ENCODE measurements around the gene RNF214. TPM values are rescaled to one million over a fixed set of nuclear protein-coding genes. Genes with fewer than 3 reads are reported as not detected.
A peak's percentile ranks its signal among the peaks of the same experiment; 100 is the strongest.

The RNF214 gene
- total RNA-seq, 1 experiment from 2014 or later = 7.9 TPM

DNA sequence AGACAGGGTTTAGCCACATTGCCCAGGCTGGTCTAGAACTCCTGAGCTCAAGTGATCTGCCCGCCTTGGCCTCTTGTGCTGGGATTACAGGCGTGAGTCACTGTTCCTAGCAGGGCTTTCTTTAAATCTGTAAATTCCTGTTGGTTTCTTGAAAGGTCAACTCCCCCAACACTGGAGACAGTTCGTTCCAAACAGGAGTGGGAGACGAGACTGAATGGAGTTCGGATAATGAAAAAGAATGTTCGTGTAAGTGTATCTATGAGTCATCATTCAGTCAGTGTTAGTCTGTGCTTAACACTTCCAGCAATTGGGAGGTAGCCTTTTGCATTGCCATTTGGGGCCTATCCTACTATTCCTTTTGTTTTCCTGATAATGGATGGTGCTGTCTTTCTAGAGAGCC lies 48.7 kb downstream of the RNF214 start:
- peak; percentile 99 for DNase-seq (ENCODE audit: low read depth)

DNA sequence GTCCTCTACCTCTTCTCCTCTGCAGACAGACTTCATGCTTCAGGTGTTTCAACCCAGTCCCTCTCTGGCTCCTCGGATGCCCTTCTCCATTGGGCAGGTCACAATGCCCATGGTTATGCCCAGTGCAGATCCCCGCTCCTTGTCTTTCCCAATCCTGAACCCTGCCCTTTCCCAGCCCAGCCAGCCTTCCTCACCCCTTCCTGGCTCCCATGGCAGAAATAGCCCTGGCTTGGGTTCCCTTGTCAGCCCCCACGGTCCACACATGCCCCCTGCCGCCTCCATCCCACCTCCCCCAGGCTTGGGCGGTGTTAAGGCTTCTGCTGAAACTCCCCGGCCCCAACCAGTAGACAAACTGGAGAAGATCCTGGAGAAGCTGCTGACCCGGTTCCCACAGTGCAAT lies 49.4 kb downstream of the RNF214 start:
- DNase-seq (ENCODE audit: low read depth) = no peak

DNA sequence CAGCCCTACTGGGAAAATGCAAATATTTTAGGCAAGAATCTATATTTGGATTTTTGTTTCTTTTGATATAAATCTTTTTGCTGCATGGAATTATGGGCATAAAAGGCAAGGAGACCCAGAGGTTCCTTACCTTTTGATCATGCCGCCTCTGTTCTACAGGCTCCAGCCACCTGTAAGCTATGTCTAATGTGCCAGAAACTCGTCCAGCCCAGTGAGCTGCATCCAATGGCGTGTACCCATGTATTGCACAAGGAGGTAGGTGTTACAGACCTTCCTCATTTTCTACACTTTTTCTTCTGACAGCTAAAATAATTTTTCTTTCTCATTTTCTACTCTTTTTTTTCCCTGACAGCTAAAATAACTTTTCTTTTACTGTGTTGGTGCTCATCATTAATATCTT lies 50.5 kb downstream of the RNF214 start:
- no peak for DNase-seq (ENCODE audit: low read depth)

DNA sequence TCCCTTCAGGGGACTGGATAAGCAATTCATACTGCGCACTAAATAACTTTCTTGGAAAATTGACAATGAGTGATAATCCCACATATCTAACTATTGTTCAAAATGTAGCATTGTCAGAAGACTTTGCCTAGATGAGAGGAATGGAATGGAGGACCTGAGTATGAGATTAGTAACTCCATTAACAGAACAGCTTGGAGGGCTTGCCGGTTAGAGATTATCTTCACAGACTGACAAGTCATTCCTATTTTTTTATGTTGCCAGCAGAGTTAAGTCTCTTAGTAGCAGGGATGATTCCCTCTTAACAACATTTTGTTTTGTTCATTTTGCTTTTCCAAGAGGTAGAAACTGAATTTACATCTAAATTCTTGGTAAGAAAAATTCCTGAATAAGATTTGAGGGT lies 51.6 kb downstream of the RNF214 start:
- DNase-seq (ENCODE audit: low read depth) = no peak

DNA sequence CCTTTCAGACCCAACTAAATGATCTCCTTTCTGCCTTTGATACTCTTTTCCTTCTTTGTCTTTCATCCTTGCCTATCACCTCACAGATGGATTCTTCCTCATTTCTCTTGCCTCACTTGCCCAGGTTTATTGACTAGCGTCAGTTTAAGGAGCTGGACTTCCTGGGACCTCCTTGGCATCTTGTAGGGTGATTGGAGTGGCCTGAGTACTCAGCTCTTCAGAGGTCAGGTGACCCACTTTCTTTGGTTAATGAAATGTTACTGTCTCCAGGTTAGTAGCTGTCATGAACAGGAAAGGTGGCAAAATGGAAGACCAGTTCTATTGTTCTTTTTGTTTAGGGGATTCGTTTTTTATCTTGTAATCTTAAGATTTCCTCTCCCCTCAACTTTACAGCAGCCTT lies 54.1 kb downstream of the RNF214 start:
- DNase-seq (ENCODE audit: low read depth) = no peak

DNA sequence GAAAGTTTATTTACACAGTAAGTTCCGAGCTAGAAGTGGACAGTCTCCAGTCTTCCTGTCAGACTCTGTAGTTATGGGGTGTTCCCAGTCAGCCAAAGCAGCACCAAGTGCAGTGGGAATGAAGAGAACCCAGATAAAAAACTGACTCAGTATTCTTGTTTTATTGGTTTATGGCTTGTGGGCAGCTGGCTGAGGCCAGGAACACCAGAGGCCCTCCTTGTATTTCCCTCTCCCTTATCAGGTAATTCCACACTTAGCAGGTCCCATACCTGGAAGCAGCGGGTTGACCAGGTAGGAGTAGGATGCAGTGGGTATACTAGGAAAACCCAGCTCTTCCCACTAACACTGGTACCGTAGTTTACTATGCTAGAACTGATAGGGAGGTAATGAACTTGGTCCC lies 55.2 kb downstream of the RNF214 start:
- no peak for DNase-seq (ENCODE audit: low read depth)

DNA sequence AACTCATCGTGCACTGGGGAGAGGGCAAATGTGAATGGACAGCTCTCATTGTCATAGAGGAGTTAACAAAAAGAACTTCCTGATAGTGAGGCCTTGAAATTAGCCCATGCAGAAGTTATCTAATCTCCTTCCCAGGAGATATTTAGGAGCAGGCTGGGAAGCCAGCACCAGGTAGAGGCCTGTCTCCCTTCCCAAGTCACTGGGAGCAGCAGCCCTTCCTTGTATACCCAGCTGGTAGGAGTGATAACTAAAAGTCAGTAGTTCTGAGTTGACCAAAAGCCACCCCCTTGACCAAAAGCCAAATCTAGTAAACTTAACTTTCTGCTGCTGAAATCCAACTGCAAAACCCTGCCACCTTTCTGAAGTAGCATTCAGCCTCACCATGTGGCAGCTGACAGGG lies 57.3 kb downstream of the RNF214 start:
- DNase-seq (ENCODE audit: low read depth) = no peak

DNA sequence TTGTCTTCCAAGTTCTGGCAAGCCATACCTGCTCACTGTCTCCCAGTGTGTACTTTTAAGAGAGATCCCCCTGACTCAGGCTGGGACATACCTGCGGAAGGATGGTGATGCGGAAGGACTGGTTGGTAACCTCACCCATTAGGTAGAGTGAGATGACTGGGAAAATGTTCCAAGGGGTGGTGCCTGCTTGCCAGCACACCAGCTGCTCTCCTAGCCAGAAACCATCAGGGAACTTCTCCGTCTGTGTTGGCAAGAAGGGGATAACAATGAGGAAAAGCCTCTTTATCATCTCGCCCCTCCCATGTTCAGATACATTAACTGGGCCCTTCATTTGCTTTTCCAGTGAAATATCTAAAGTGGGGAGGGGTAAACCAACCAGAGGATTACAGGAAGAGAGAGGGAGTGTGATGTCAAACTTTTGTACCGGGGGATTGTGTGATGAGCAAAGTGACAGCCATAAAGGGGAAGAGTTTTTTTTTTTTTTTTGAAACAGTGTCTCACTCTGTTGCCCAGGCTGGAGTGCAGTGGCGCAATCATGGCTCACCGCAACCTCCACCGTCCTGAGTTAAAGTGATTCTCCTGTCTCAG lies 58.4 kb downstream of the RNF214 start, which contains the start of gene BACE1-AS:
TSS of gene BACE1-AS (plus strand) at position 538 of the 588 bp plus-strand sequence.
- no peak for DNase-seq (ENCODE audit: low read depth)

DNA sequence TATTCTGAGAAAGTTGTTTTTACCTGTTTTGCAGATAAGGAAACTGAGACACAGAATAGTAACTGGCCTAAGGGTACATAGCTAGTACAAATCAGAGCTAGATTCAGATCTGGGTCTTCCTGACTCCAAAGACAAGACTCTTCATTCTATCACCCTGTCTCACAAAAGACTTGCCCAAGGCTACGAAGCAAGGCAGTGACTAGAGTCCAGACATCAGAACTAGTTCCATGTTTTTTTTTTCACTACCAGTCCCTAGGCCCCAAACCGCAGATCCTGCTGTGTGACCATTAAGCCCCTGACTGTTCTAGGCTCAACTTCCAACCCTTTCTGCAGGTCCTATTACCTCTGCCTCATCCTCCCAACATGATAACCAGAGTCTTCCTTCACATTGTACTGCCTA lies 60.1 kb downstream of the RNF214 start:
- no peak for DNase-seq (ENCODE audit: low read depth)

DNA sequence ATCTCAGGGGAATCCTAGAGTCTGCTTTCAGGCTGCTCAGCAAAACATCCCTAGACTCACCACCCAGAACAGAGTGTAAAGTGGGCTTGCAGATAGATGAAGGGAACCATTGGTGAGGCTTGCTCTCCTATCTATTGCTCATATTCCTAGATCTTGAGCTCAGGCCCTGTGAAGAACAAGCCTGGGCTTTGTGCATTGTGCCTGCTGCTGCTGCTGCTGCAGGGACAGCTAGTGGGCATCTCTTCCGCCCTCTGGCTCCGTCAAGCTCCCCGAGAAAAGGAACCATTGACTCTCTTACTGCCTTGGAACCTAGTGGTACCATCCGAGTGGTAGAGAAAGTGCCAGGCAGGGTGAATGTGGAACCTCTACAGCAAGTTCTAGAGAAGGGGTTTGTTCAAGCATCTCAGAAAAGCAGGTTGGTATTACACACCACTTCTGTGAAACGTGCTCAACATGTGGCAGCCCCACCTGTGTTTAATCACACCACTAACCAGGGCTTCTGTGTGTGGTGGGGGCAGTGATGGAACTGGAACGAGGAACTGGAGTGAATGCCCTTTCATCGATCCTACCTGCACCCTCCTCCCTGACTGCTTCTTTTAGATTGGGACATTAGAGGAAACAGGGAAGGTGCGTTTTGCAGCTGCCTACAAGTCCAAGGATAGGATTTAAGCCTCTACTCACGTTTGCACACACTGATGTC lies 63.1 kb downstream of the RNF214 start:
- no peak for DNase-seq (ENCODE audit: low read depth)

DNA sequence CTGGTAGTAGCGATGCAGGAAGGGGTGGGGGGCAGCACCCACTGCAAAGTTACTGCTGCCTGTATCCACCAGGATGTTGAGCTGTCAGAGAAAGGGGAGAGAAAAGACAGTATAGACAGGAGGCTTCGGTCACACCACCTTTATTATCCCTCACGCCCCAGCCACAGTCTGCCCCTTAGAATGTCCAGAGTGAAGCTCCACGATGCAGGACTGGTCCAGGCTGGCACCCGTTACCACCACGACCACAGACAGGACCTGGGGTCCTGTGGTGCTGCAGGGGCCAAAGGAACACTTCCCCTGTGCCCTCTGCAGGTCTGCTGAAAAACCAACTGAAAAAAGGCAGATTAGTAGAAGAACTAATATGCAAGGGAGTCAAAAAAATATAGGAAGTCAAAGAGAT lies 64.4 kb downstream of the RNF214 start:
- no peak for DNase-seq (ENCODE audit: low read depth)

DNA sequence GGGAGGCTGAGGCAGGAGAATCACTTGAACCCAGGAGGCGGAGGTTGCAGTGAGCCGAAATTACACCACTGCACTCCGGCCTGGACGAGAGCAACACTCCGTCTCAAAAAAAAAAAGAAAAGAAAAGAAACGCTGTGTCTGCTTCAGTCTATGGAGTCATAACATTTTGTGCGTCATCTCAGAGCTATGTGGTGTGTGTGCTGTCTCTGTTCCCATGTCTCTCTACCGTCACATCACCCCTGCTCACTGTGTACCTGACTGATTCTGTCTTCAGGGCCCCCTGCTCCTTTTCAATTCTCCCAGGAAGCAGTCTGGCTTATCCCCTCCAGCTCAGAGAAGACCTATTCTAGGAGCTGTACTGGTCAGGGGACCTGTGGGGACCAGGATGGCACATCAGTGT lies 65.7 kb downstream of the RNF214 start:
- no peak for DNase-seq (ENCODE audit: low read depth)

DNA sequence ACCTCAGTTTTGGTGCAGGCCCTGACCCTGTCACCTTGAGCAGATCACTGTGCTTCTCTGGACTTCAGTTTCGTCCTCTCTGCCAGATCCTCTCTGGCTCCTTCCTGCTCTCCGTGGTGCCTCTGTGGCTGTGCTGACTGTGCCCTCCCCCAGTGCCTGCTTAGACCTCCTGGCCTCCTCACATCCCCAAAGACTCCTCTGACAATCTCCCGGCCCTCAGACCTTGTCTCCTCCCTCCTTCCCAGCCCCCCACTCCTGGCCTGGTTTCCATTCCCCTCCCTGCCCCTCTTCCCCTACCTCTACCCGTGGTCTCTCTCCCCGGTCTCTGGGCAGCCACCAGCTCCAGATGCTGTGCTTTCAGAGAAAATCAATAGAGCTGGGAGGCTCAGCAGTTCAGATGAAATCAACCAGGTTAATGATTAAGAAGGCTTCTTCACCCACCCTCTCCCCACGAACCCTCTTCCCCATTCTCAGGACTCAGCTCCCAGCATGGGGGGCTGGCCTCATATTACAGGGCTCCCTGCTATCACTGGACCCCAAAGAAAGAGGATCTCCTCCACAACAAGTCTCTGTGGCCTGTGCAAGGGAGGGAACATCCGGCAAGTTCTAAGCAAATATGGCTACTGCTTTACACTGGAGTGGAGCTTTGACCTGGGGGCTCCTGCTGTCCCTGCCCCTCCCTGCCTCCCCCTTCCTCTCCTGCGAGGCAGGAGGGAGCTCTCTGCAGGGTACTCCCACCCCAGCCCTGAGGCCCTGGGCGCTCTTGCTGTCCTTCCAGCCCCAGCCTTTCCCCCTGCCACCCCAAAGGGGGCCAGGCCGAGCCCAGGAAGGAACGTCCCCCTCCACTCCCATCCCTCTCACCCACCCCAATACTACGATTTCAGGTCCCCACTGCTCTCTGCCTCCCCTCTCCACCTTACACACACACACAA lies 67.1 kb downstream of the RNF214 start:
- no peak for DNase-seq (ENCODE audit: low read depth)

DNA sequence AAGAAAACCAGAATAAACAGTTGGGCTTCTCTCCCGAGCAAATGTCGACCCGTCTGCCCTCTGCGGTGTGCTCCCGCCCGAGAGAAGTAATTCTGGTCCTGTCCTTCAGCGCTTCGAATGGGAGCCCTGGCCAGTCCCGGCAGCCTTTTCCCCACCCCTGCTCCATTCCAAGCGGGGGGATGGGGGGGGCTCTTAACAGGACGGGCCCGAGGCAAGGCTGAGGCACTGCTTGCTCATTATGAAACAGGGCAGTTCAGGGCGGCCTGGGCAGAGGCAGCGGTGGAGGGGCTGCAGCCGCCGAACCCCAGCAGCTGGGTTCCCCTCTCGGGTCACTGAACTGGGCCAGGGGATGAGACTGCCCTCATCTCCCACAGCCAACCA lies 67.8 kb downstream of the RNF214 start:
- no peak for DNase-seq (ENCODE audit: low read depth)

DNA sequence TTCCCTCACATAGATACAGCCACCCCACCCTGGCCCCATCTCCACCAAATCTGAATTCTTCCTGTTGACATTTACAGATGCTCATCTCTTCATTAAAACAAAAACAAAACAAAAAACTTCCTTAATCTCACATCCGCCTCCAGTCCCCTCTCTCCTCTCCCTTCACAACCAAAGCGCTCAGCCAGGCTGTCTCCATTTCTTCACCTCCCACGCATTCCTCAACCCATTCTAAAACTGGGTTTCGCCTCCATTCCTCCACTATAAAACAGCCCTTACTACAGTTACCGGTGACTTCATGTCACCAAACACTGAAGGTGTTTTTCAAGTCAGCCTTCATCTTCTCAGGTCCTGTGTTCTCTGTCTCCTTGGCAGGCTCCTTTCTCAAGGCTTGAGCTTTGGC lies 68.3 kb downstream of the RNF214 start:
- no peak for DNase-seq (ENCODE audit: low read depth)

DNA sequence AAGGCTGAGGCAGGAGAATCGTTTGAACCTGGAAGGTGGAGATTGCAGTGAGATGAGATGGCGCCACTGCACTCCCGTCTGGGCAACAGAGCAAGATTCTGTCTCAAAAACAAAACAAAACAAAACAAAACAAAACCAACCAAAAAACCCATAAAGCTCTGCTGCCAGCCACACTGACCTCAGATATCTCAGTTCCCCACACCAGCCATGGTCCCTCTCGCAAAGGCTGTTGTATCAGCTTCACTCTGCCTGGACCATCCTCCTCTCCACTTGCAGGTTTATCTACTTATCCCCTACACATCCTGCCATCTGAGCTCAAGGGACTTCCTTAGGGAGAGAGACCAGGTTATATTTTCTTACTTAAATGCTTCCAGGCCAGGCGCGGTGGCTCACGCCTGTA lies 69.8 kb downstream of the RNF214 start:
- no peak for DNase-seq (ENCODE audit: low read depth)

DNA sequence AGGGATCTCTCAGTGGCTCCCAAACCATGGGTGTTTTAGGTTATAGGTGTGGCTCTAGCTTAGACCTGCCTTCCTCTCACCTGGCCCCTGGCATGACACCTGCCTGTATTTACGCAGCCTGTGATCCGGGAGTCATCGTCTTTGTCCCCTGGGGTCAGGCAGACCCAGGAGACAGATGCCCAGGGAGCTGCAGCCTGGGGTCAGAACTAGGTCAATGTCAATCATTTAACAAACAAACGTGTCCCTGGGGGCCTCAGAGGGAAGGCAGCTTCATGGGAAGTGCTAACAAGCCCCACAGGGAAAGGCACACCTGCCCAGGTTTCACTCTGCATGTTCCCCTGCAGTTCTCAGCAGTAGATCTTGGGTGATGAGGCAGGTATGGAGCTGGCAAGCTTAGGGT lies 70.6 kb downstream of the RNF214 start:
- no peak for DNase-seq (ENCODE audit: low read depth)

DNA sequence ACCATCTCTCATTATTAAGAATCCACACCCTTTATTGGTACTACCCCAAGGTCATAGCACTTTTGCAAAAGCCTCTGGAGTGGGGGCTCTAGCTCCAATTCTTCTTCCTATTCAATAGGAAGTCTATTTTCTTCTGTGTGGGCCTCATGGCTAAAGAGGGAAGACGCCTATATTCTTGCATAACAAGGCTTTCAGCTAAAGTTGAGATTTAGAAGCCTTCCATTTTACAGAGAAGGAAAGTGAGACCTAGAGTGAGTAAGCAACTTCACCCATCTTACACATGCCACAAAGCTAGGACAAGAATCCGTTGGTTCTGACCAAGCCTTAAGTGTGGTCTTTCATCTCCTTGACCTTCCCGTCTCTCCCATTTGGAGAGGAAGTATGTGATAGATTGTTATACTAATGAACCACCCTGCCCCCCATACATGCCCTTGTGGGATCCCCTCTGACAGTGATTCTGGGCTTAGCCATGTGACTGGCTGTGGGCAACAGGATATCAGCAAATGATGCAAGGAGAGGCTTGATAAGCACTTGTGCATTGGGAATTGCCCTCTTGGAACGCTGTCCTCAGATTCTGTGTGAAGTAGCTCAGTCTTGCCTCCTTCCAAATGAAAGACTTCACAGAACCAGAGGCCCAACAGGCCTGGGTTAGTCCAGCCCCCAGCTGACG lies 71.3 kb downstream of the RNF214 start:
- no peak for DNase-seq (ENCODE audit: low read depth)

DNA sequence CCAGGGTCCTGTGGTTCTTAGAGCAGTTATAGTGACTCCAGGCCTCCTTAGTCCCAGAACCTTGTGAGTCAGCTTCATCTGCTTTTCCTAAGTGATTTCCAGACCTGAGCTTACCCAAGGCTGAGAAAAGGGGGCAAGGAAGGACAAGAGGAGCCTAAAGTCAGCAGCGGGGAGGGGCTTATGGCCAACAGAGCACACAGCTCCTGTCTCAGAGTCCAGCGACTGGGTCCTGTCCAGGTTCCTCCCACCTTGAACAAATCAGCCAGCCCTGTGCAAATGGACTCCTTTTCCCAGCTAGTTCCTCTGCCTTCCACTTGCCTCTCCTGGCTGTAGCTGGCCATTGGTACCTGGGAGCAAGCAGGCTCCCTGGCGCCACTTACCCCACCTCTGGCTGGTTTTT lies 72.7 kb downstream of the RNF214 start:
- DNase-seq (ENCODE audit: low read depth) = no peak

DNA sequence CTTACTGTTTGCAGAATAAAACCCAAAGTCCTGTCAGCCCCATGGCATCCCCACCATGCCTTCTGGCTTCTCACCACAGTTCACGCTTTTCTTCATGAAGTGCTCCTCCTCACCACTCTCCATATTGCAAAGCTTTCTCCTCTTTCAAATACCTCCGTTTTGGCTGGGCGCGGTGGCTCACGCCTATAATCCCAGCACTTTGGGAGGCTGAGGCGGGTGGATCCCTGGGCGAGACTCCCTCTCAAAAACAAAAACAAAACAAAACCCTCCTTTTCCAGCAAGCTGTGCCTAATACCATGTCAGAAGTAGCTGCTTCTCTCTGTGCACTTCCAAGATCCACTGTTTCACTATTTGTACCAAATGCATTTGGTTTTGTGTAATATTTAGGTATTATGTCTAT lies 76.8 kb downstream of the RNF214 start:
- no peak for DNase-seq (ENCODE audit: low read depth)

DNA sequence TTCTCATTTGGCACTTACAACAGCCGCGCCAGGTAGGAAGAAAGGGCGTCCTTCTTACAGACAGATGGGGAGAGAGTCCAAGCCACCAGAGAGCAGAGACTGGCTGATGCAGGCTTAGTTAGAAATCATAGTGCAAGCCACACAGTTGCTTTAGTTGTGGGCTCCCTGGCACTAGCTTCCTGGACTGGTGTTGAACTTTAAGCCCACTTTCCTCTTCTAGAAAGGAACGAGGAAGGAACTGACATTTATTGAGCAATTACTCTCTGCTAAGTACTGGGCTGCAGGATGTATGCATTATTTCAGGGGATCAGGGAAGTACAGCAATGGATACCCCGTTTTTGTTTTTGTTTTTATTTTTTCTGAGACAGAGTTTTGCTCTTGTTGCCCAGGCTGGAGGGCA lies 80.6 kb downstream of the RNF214 start:
- no peak for DNase-seq (ENCODE audit: low read depth)
